Gastrocnemius medialis (tissue), 4 donors: ENCODE results near the gene MYOCD.

ENCODE experiments used
- CTCF ChIP-seq, 5 experiments: fragments of 450-650 bp in 3 of 5; fragments of 200-600 bp in 2 of 5; sonication (generic) in 2 of 5; IDR thresholded peaks in 4 of 5; conservative IDR thresholded peaks in 1 of 5; 1 replicate in 4 of 5; 2 replicates in 1 of 5; pipeline ENCODE4 v1.5.1; 2016 to 2019; ENCODE audit warnings: antibody characterized with exemption in 5 of 5, mild to moderate bottlenecking in 3 of 5, moderate library complexity in 3 of 5
- POLR2A ChIP-seq, 2 donors: fragments of 450-650 bp; IDR thresholded peaks; one replicate each; pipeline ENCODE4 v1.6.1; 2017; ENCODE audit warnings: antibody characterized with exemption in 2 of 2, mild to moderate bottlenecking in 2 of 2, moderate library complexity in 2 of 2

DNA sequence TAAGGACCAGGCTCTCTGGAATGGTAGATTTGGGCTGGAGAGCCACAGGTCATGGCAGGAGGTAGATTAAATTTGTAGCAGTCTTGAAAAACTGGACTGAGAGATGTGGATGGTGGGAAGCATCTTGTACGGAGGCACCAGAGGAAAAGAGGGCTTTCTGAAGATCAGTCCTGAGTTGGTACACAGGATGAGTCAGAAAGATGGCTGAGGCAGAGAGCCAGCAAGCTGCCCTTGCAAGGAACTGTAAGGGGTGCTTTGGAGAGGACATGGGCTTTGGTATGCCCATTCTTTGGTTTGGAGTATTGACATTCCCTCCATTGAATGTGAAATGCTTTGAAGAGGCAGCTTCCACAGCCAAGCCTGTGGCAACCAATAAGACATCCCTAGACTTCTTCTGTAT, 55.9 kb downstream of the MYOCD start:
- TF ChIP-seq CTCF (IDR thresholded peaks at IDR 0.05 in 4 of 5, conservative IDR thresholded peaks at IDR 0.05 in 1 of 5) (no peak), POLR2A (IDR thresholded peaks at IDR 0.05) (no peak)
